RWPE1 (cell line): ENCODE data around the gene PRPF6.
A peak's percentile ranks its signal among the peaks of the same experiment; 100 is the strongest.

Source experiments
- CTCF ChIA-PET: fragments of 350-600 bp; sonication (Branson Sonifier 250); formaldehyde crosslinking; extraction: SDS; loops from one replicate; lab custom pipeline; 2021; lab: Yijun Ruan, JAX
- POLR2A ChIA-PET: fragments of 400-600 bp; formaldehyde crosslinking; extraction: SDS; loops from one replicate; lab custom pipeline; 2020; ENCODE audit warnings: antibody characterized with exemption; ENCODE audit not compliant: low non-redundant PET; lab: Yijun Ruan, JAX
- DNase-seq: peaks from one replicate; pipeline ENCODE4 v3.0.0; 2012; ENCODE audit warnings: low spot score
- H3K27ac ChIP-seq: fragments of 450-650 bp; 2 replicates; pipeline ENCODE4 v1.5.1; 2017
- CTCF ChIP-seq: fragments of 450-650 bp; conservative IDR thresholded peaks from 2 replicates; pipeline ENCODE4 v1.5.1; 2017; ENCODE audit warnings: low read depth, mild to moderate bottlenecking

The PRPF6 gene

GRCh38 chr20:63951398-63952209, 29.3 kb upstream of the PRPF6 start:
- no peak for TF ChIP-seq CTCF
- peak overlapping the region; percentile 99 for H3K27ac ChIP-seq
- POLR2A ChIA-PET: interaction anchor here (0.5 kb wide), 2 partner anchors 134 to 240 kb away, joined by 3 to 5 read pairs; no protein-coding TSS in a partner anchor
- no peak for DNase-seq
- CTCF ChIA-PET: interaction anchor here (0.7 to 2.8 kb wide), 3 partner anchors 22 to 71 kb away, joined by 4 to 9 read pairs (median 6); partner anchors contain the start of gene PRPF6

- DNase-seq: no peak
- POLR2A ChIA-PET: interaction anchor here (0.5 kb wide), 1 partner anchor 240 kb away, joined by 5 read pairs; no protein-coding TSS in a partner anchor
- no peak for TF ChIP-seq CTCF
- CTCF ChIA-PET: interaction anchor here (2.8 kb wide), 1 partner anchor 22 kb away, joined by 9 read pairs; no protein-coding TSS in a partner anchor
- peak overlapping the region; percentile 99 for H3K27ac ChIP-seq
Measured at GRCh38 chr20:63952210-63952535, 28.8 kb upstream of the PRPF6 start.

GRCh38 chr20:63952769-63953168, 28.2 kb upstream of the PRPF6 start:
- peak overlapping the region; percentile 99 for H3K27ac ChIP-seq
- TF ChIP-seq CTCF: no peak
- no peak for DNase-seq
- CTCF ChIA-PET: interaction anchor here (0.5 to 2.8 kb wide), 3 partner anchors 21 to 215 kb away, joined by 3 to 9 read pairs (median 4); no protein-coding TSS in a partner anchor
- POLR2A ChIA-PET: no interaction called here

GRCh38 chr20:63953764-63954429, 27.0 kb upstream of the PRPF6 start:
- no peak for TF ChIP-seq CTCF
- peak overlapping the region; percentile 99 for H3K27ac ChIP-seq
- ChIA-PET CTCF (interaction anchor here (3.7 kb wide), 1 partner anchor 20 kb away, joined by 18 read pairs; no protein-coding TSS in a partner anchor), POLR2A (no interaction called here)
- no peak for DNase-seq

- peak overlapping the region; percentile 99 for H3K27ac ChIP-seq
- peak; percentile 81 for TF ChIP-seq CTCF
- DNase-seq: no peak
- ChIA-PET CTCF (interaction anchor here (0.7 to 3.7 kb wide), 4 partner anchors 9 to 181 kb away, joined by 3 to 18 read pairs (median 5); no protein-coding TSS in a partner anchor), POLR2A (interaction anchor here (0.5 kb wide), 1 partner anchor 53 kb away, joined by 5 read pairs; no protein-coding TSS in a partner anchor)
Measured at GRCh38 chr20:63955281-63955826, 25.6 kb upstream of the PRPF6 start.
